Trophoblast cell (in vitro differentiated cells and primary cell): Measurements from ENCODE around the gene SIX1.
A peak's percentile ranks its signal among the peaks of the same experiment; 100 is the strongest.

ENCODE experiments used
- DNase-seq, 2 donors: peaks; one replicate each; pipeline ENCODE4 v3.0.0-alpha.2; 2016
- H2AFZ ChIP-seq: 2 replicates; pipeline ENCODE4 v1.6.1; 2013; ENCODE audit warnings: low read length, moderate library complexity, mild to moderate bottlenecking; ENCODE audit not compliant: insufficient read depth, poor library complexity
- H2AK5ac ChIP-seq: 2 replicates; pipeline ENCODE4 v1.6.1; 2013; ENCODE audit warnings: mild to moderate bottlenecking, low read length
- H2BK120ac ChIP-seq: 2 replicates; pipeline ENCODE4 v1.6.1; 2013; ENCODE audit warnings: low read length, mild to moderate bottlenecking, moderate library complexity; ENCODE audit not compliant: insufficient read depth, poor library complexity
- H2BK12ac ChIP-seq: 2 replicates; pipeline ENCODE4 v1.6.1; 2013; ENCODE audit warnings: mild to moderate bottlenecking, low read length, moderate library complexity
- H2BK5ac ChIP-seq: 2 replicates; pipeline ENCODE4 v1.6.1; 2013; ENCODE audit warnings: low read length, low read depth, moderate library complexity, mild to moderate bottlenecking; ENCODE audit not compliant: poor library complexity
- H3K14ac ChIP-seq: 2 replicates; pipeline ENCODE4 v1.6.1; 2013; ENCODE audit warnings: mild to moderate bottlenecking, low read length
- H3K18ac ChIP-seq: 2 replicates; pipeline ENCODE4 v1.6.1; 2013; ENCODE audit warnings: mild to moderate bottlenecking, low read length
- H3K23ac ChIP-seq: 2 replicates; pipeline ENCODE4 v1.6.1; 2013; ENCODE audit warnings: low read length
- H3K27ac ChIP-seq: 2 replicates; pipeline ENCODE4 v1.5.1; 2013; ENCODE audit warnings: low read depth, mild to moderate bottlenecking, inconsistent platforms, low read length, moderate library complexity
- H3K27me3 ChIP-seq: 2 replicates; pipeline ENCODE4 v1.6.1; 2013; ENCODE audit warnings: inconsistent platforms, mild to moderate bottlenecking, low read length, moderate library complexity; ENCODE audit not compliant: insufficient read depth
- H3K36me3 ChIP-seq, 2 experiments: 1 replicate in 1 of 2; 2 replicates in 1 of 2; pipeline ENCODE4 v1.6.1; 2013; ENCODE audit warnings: low read length in 2 of 2, mild to moderate bottlenecking in 2 of 2, moderate library complexity in 1 of 2; ENCODE audit not compliant: insufficient read depth in 2 of 2, control insufficient read depth in 1 of 2
- H3K4ac ChIP-seq: 2 replicates; pipeline ENCODE4 v1.6.1; 2013; ENCODE audit warnings: low read depth, mild to moderate bottlenecking, low read length, moderate library complexity
- H3K4me1 ChIP-seq, 2 experiments: 1 replicate in 1 of 2; 2 replicates in 1 of 2; pipeline ENCODE4 v1.6.1; 2013; ENCODE audit warnings: low read length in 2 of 2, mild to moderate bottlenecking in 2 of 2, moderate library complexity in 1 of 2; ENCODE audit not compliant: insufficient read depth in 2 of 2, control insufficient read depth in 1 of 2
- H3K4me2 ChIP-seq: 2 replicates; pipeline ENCODE4 v1.6.1; 2013; ENCODE audit warnings: inconsistent platforms, mild to moderate bottlenecking, low read length, moderate library complexity
- H3K4me3 ChIP-seq: 2 replicates; pipeline ENCODE4 v1.5.1; 2013; ENCODE audit warnings: mild to moderate bottlenecking, low read depth, low read length, inconsistent platforms
- H3K79me1 ChIP-seq: one replicate; pipeline ENCODE4 v1.6.1; 2013; ENCODE audit warnings: low read length
- H3K79me2 ChIP-seq: 2 replicates; pipeline ENCODE4 v1.6.1; 2013; ENCODE audit warnings: low read length, mild to moderate bottlenecking; ENCODE audit not compliant: control insufficient read depth, insufficient read depth, poor library complexity
- H3K9ac ChIP-seq: 2 replicates; pipeline ENCODE4 v1.6.1; 2013; ENCODE audit warnings: mild to moderate bottlenecking, low read length
- H3K9me3 ChIP-seq: 2 replicates; pipeline ENCODE4 v1.6.1; 2013; ENCODE audit warnings: low read depth, mild to moderate bottlenecking, control low read depth, inconsistent platforms, low read length; ENCODE audit not compliant: insufficient read depth
- H4K12ac ChIP-seq: 2 replicates; pipeline ENCODE4 v1.6.1; 2013; ENCODE audit warnings: low read depth, mild to moderate bottlenecking, low read length, moderate library complexity
- H4K8ac ChIP-seq: 2 replicates; pipeline ENCODE4 v1.6.1; 2013; ENCODE audit warnings: low read depth, mild to moderate bottlenecking, low read length, moderate library complexity
- H4K91ac ChIP-seq: one replicate; pipeline ENCODE4 v1.6.1; 2013; ENCODE audit warnings: low read depth, mild to moderate bottlenecking, low read length, moderate library complexity
- WGBS: extraction: QIAGEN DNeasy Blood & Tissue Kit; methylation state at CpG from one replicate; pipeline ENCODE4 v1.1.7; 2013; ENCODE audit warnings: missing lambda C conversion rate; ENCODE audit not compliant: insufficient read length, insufficient coverage; ENCODE audit errors: extremely low coverage; 5-methylcytosine and 5-hydroxymethylcytosine counted together

SIX1 gene

GRCh38 chr14:60654334-60654821 is 5.1 kb upstream of the SIX1 start:
- no peak overlapping the region for H3K4ac ChIP-seq
- no peak overlapping the region for H3K18ac ChIP-seq
- H3K14ac ChIP-seq, result no peak overlapping the region
- no peak overlapping the region for H4K8ac ChIP-seq
- H3K79me1 ChIP-seq, result peaks cover 6% of the 10 kb centered on the region
- H3K9ac ChIP-seq, result no peak overlapping the region
- H3K4me2 ChIP-seq, result no peak overlapping the region
- H2AK5ac ChIP-seq, result no peak overlapping the region
- H2AFZ ChIP-seq, result no peak overlapping the region
- DNase-seq, result no peak
- no peak overlapping the region for H2BK12ac ChIP-seq
- no peaks in the 10 kb centered on the region for H3K36me3 ChIP-seq
- H4K91ac ChIP-seq, result no peak overlapping the region
- peaks cover 0 to 18% of the 10 kb centered on the region in 2 experiments for H3K4me1 ChIP-seq
- H3K79me2 ChIP-seq, result no peaks in the 10 kb centered on the region
- H2BK5ac ChIP-seq, result no peak overlapping the region
- H3K27ac ChIP-seq, result no peak overlapping the region
- H3K27me3 ChIP-seq, result peaks cover 82% of the 10 kb centered on the region
- peaks cover 2% of the 10 kb centered on the region for H3K9me3 ChIP-seq
- WGBS, result no CpG with 5 or more reads among the region's 3 CpGs
- H3K4me3 ChIP-seq, result no peak overlapping the region
- no peak overlapping the region for H2BK120ac ChIP-seq
- no peak overlapping the region for H3K23ac ChIP-seq
- H4K12ac ChIP-seq, result no peak overlapping the region

- H3K14ac ChIP-seq, result no peak overlapping the region
- H3K79me1 ChIP-seq, result peaks cover 6% of the 10 kb centered on the region
- H3K79me2 ChIP-seq, result no peaks in the 10 kb centered on the region
- peaks cover 2% of the 10 kb centered on the region for H3K9me3 ChIP-seq
- H3K4me1 ChIP-seq, result peaks cover 4 to 21% of the 10 kb centered on the region in 2 experiments
- H4K12ac ChIP-seq, result no peak overlapping the region
- no peaks in the 10 kb centered on the region for H3K36me3 ChIP-seq
- no peak overlapping the region for H3K4ac ChIP-seq
- no peak overlapping the region for H3K4me2 ChIP-seq
- no peak overlapping the region for H2AK5ac ChIP-seq
- no peak overlapping the region for H2BK5ac ChIP-seq
- WGBS, result no CpG with 5 or more reads among the region's 14 CpGs
- H4K91ac ChIP-seq, result no peak overlapping the region
- H3K23ac ChIP-seq, result peak overlapping the region; percentile 42
- no peak overlapping the region for H4K8ac ChIP-seq
- no peak overlapping the region for H2BK12ac ChIP-seq
- H2BK120ac ChIP-seq, result no peak overlapping the region
- H3K18ac ChIP-seq, result no peak overlapping the region
- no peak overlapping the region for H2AFZ ChIP-seq
- H3K27me3 ChIP-seq, result peaks cover 88% of the 10 kb centered on the region
- no peak overlapping the region for H3K4me3 ChIP-seq
- no peak for DNase-seq
- H3K9ac ChIP-seq, result no peak overlapping the region
- no peak overlapping the region for H3K27ac ChIP-seq
Measured at GRCh38 chr14:60653701-60654161, 4.5 kb upstream of the SIX1 start.

GRCh38 chr14:60652674-60653651 is 3.7 kb upstream of the SIX1 start:
- H3K79me1 ChIP-seq, result peaks cover 6% of the 10 kb centered on the region
- H3K9ac ChIP-seq, result no peak overlapping the region
- H4K91ac ChIP-seq, result no peak overlapping the region
- no peak overlapping the region for H2BK5ac ChIP-seq
- H4K8ac ChIP-seq, result no peak overlapping the region
- no CpG with 5 or more reads among the region's 50 CpGs for WGBS
- H2BK12ac ChIP-seq, result no peak overlapping the region
- H3K4ac ChIP-seq, result no peak overlapping the region
- H3K79me2 ChIP-seq, result no peaks in the 10 kb centered on the region
- H3K4me2 ChIP-seq, result no peak overlapping the region
- no peak overlapping the region for H3K18ac ChIP-seq
- H2AK5ac ChIP-seq, result no peak overlapping the region
- H3K23ac ChIP-seq, result no peak overlapping the region
- H3K27ac ChIP-seq, result no peak overlapping the region
- DNase-seq, result no peak
- H3K27me3 ChIP-seq, result peaks cover 91% of the 10 kb centered on the region
- peaks cover 10 to 25% of the 10 kb centered on the region in 2 experiments for H3K4me1 ChIP-seq
- H2AFZ ChIP-seq, result no peak overlapping the region
- H2BK120ac ChIP-seq, result no peak overlapping the region
- H3K14ac ChIP-seq, result no peak overlapping the region
- no peaks in the 10 kb centered on the region for H3K36me3 ChIP-seq
- peaks cover 2% of the 10 kb centered on the region for H3K9me3 ChIP-seq
- no peak overlapping the region for H4K12ac ChIP-seq
- H3K4me3 ChIP-seq, result no peak overlapping the region

GRCh38 chr14:60651796-60652673 is 2.8 kb upstream of the SIX1 start:
- no peak overlapping the region for H3K23ac ChIP-seq
- no peak for DNase-seq
- no peak overlapping the region for H3K4ac ChIP-seq
- peaks cover 17 to 25% of the 10 kb centered on the region in 2 experiments for H3K4me1 ChIP-seq
- H3K14ac ChIP-seq, result no peak overlapping the region
- no peak overlapping the region for H4K91ac ChIP-seq
- peaks cover 2% of the 10 kb centered on the region for H3K9me3 ChIP-seq
- no peak overlapping the region for H2AFZ ChIP-seq
- H3K79me2 ChIP-seq, result no peaks in the 10 kb centered on the region
- no peak overlapping the region for H3K27ac ChIP-seq
- peaks cover under 1% of the 10 kb centered on the region for H3K79me1 ChIP-seq
- H3K4me3 ChIP-seq, result no peak overlapping the region
- H4K8ac ChIP-seq, result no peak overlapping the region
- no peak overlapping the region for H2AK5ac ChIP-seq
- no peak overlapping the region for H4K12ac ChIP-seq
- no CpG with 5 or more reads among the region's 38 CpGs for WGBS
- H3K36me3 ChIP-seq, result no peaks in the 10 kb centered on the region
- H3K27me3 ChIP-seq, result peaks cover 94% of the 10 kb centered on the region
- H3K9ac ChIP-seq, result no peak overlapping the region
- H2BK5ac ChIP-seq, result no peak overlapping the region
- no peak overlapping the region for H3K18ac ChIP-seq
- H2BK120ac ChIP-seq, result no peak overlapping the region
- H2BK12ac ChIP-seq, result no peak overlapping the region
- H3K4me2 ChIP-seq, result no peak overlapping the region
